Left hindlimb (tissue), 1 donor: ENCODE data around the gene CAST.

Experiments
- DNase-seq: peaks from one replicate; pipeline ENCODE4 v3.0.0-alpha.2; 2018

CAST gene

GRCh38 chr5:96645091-96645490, 17.1 kb upstream of the CAST start:
- no peak for DNase-seq

- DNase-seq = no peak
These were observed 14.2 kb upstream of the CAST start for GRCh38 chr5:96648023-96648422.

GRCh38 chr5:96648593-96648992, 13.6 kb upstream of the CAST start:
- DNase-seq = no peak

GRCh38 chr5:96649251-96649662, 12.9 kb upstream of the CAST start:
- no peak for DNase-seq

GRCh38 chr5:96649681-96650540, 12.3 kb upstream of the CAST start:
- no peak for DNase-seq

- no peak for DNase-seq
These were observed 11.1 kb upstream of the CAST start for GRCh38 chr5:96651047-96651446.

GRCh38 chr5:96651948-96652753, 10.0 kb upstream of the CAST start:
- DNase-seq = no peak

- no peak for DNase-seq
These were observed 9.3 kb upstream of the CAST start for GRCh38 chr5:96652769-96653454.

- no peak for DNase-seq
These were observed 8.0 kb upstream of the CAST start for GRCh38 chr5:96654209-96654608.

- DNase-seq = no peak
These were observed 7.1 kb upstream of the CAST start for GRCh38 chr5:96655085-96655484.

GRCh38 chr5:96655506-96655905, 6.7 kb upstream of the CAST start:
- DNase-seq = no peak

- DNase-seq = no peak
These were observed 5.1 kb upstream of the CAST start for GRCh38 chr5:96657068-96657467.

- no peak for DNase-seq
These were observed 3.9 kb upstream of the CAST start for GRCh38 chr5:96658272-96658671.

- DNase-seq = no peak
These were observed 3.0 kb upstream of the CAST start for GRCh38 chr5:96659170-96659569.

- DNase-seq = peak; percentile 34
These were observed 963 bp upstream of the CAST start for GRCh38 chr5:96660971-96661854.

- DNase-seq = peak; percentile 94
These were observed 746 bp downstream of the CAST start for GRCh38 chr5:96662725-96663518.

GRCh38 chr5:96663608-96664007, 1.4 kb downstream of the CAST start:
- no peak for DNase-seq

- DNase-seq = no peak
These were observed 2.5 kb downstream of the CAST start for GRCh38 chr5:96664669-96665068.

GRCh38 chr5:96668725-96669124, 6.5 kb downstream of the CAST start:
- no peak for DNase-seq

GRCh38 chr5:96669909-96670308, 7.7 kb downstream of the CAST start:
- DNase-seq = no peak

GRCh38 chr5:96671441-96671840, 9.3 kb downstream of the CAST start:
- DNase-seq = no peak

GRCh38 chr5:96673127-96673526, 11.0 kb downstream of the CAST start:
- DNase-seq = no peak
